ENCODE results near the gene RMP24.
A peak's percentile ranks its signal among the peaks of the same experiment; 100 is the strongest.

The RMP24 gene

GRCh38 chr18:35971661-35972196, 750 bp upstream of the RMP24 start:
- ChIA-PET POLR2A (interaction anchor here (0.7 kb wide), 1 partner anchor 95 kb away, joined by 7 read pairs; no protein-coding TSS in a partner anchor), CTCF (interaction anchor here (0.6 to 1.2 kb wide), 3 partner anchors 17 to 288 kb away, joined by 4 to 5 read pairs (median 5); no protein-coding TSS in a partner anchor)
- DNase-seq (ENCODE audit: low read depth, low spot score): no peak
- peak overlapping the region; percentile 97 for H3K4me3 ChIP-seq (ENCODE audit: low read depth, low read length)
- TF ChIP-seq CTCF (IDR thresholded peaks at IDR 0.05; ENCODE audit: low read depth, low read length): no peak
- H3K27ac ChIP-seq (ENCODE audit: low read depth, low read length): peak overlapping the region; percentile 75
- no peaks in the 10 kb centered on the region for H3K27me3 ChIP-seq (ENCODE audit: control insufficient read depth, insufficient read depth, low read length)
- no peaks in the 10 kb centered on the region; the same call in 1 of the 2 replicates for H3K9me3 ChIP-seq (ENCODE audit: control insufficient read depth, insufficient read depth, low read length)

DNA sequence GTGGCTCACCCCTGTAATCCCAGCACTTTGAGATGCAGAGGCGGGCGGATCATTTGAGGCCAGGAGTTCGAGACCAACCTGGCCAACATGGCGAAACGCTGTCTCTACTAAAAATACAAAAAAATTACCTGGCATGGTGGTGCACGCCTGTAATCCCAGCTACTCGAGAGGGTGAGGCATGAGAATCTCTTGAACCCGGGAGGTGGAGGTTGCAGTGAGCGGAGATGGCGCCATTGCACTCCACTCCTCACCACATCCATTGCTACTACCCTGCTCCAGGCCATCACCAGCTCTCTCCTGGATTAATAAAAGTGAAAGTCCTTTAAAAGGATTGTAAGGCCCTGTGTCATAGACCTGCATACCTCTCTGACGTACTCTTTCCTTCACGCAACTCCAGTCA, 1.2 kb downstream of the RMP24 start:
- Histone ChIP-seq H3K27me3 (ENCODE audit: control insufficient read depth, insufficient read depth, low read length) (no peaks in the 10 kb centered on the region), H3K4me3 (ENCODE audit: low read depth, low read length) (peak overlapping the region; percentile 97), H3K9me3 (ENCODE audit: control insufficient read depth, insufficient read depth, low read length) (no peaks in the 10 kb centered on the region; the same call in 1 of the 2 replicates), H3K27ac (ENCODE audit: low read depth, low read length) (no peak overlapping the region)
- DNase-seq (ENCODE audit: low read depth, low spot score): no peak
- ChIA-PET POLR2A (no interaction called here), CTCF (interaction anchor here (1.0 kb wide), 1 partner anchor 311 kb away, joined by 3 read pairs; no protein-coding TSS in a partner anchor)
- no peak for TF ChIP-seq CTCF (IDR thresholded peaks at IDR 0.05; ENCODE audit: low read depth, low read length)

GRCh38 chr18:35974181-35974580, 1.7 kb downstream of the RMP24 start:
- no peak overlapping the region for H3K27ac ChIP-seq (ENCODE audit: low read depth, low read length)
- ChIA-PET POLR2A (no interaction called here), CTCF (interaction anchor here (0.6 to 1.0 kb wide), 2 partner anchors 242 to 310 kb away, joined by 3 to 4 read pairs; no protein-coding TSS in a partner anchor)
- H3K9me3 ChIP-seq (ENCODE audit: control insufficient read depth, insufficient read depth, low read length): no peaks in the 10 kb centered on the region; the same call in 1 of the 2 replicates
- no peak for DNase-seq (ENCODE audit: low read depth, low spot score)
- H3K27me3 ChIP-seq (ENCODE audit: control insufficient read depth, insufficient read depth, low read length): no peaks in the 10 kb centered on the region
- no peak overlapping the region for H3K4me3 ChIP-seq (ENCODE audit: low read depth, low read length)
- TF ChIP-seq CTCF (IDR thresholded peaks at IDR 0.05; ENCODE audit: low read depth, low read length): no peak

DNA sequence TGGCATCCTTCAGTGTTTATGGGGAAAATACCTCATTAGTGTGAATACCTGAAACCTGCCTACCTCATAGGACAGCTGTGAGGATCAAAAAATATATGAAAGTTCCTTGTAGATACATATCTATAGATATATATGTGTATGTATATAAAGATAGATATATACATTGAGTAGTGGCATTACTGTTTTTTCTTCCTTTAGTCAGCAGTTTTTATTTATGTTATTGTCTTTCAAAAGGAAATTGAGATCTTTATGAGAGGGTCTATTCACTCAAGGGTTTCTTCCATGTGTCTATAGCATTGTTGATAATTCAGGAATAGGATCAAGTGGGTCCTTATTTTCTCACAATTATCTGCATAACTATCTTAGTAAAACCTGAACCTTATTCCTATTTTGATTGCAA, 6.6 kb downstream of the RMP24 start:
- H3K27me3 ChIP-seq (ENCODE audit: control insufficient read depth, insufficient read depth, low read length): no peaks in the 10 kb centered on the region
- no peak overlapping the region for H3K4me3 ChIP-seq (ENCODE audit: low read depth, low read length)
- no peak for TF ChIP-seq CTCF (IDR thresholded peaks at IDR 0.05; ENCODE audit: low read depth, low read length)
- ChIA-PET POLR2A (no interaction called here), CTCF (no interaction called here)
- peaks cover 3% of the 10 kb centered on the region; the same call in 1 of the 2 replicates for H3K9me3 ChIP-seq (ENCODE audit: control insufficient read depth, insufficient read depth, low read length)
- DNase-seq (ENCODE audit: low read depth, low spot score): no peak
- H3K27ac ChIP-seq (ENCODE audit: low read depth, low read length): no peak overlapping the region

- peak overlapping the region; percentile 77 for H3K27ac ChIP-seq (ENCODE audit: low read depth, low read length)
- CTCF ChIA-PET: interaction anchor here (1.3 to 2.3 kb wide), 2 partner anchors 11 to 35 kb away, joined by 3 to 8 read pairs; no protein-coding TSS in a partner anchor
- no peak for TF ChIP-seq CTCF (IDR thresholded peaks at IDR 0.05; ENCODE audit: low read depth, low read length)
- no peaks in the 10 kb centered on the region for H3K27me3 ChIP-seq (ENCODE audit: control insufficient read depth, insufficient read depth, low read length)
- H3K9me3 ChIP-seq (ENCODE audit: control insufficient read depth, insufficient read depth, low read length): peaks cover 3% of the 10 kb centered on the region; the same call in 1 of the 2 replicates
- POLR2A ChIA-PET: no interaction called here
- H3K4me3 ChIP-seq (ENCODE audit: low read depth, low read length): no peak overlapping the region
- DNase-seq (ENCODE audit: low read depth, low spot score): peak; percentile 65
These were observed 10.1 kb downstream of the RMP24 start for GRCh38 chr18:35982409-35983114.

All from AG04450 (cell line).